OCI-LY1 (cell line): ENCODE results near the gene MTM1.

Source experiments
- H2AFZ ChIP-seq: fragments of 200-600 bp; sonication (generic), shearing (Covaris generic); 2 replicates; pipeline ENCODE4 v1.6.0; 2014; ENCODE audit warnings: antibody characterized with exemption, mild to moderate bottlenecking, low read length
- H3F3A ChIP-seq: fragments of 200-600 bp; sonication (generic), shearing (Covaris generic); 2 replicates; pipeline ENCODE4 v1.6.0; 2014; ENCODE audit warnings: mild to moderate bottlenecking, antibody characterized with exemption, low read length, moderate library complexity; ENCODE audit not compliant: insufficient read depth
- H3K27ac ChIP-seq: fragments of 200-600 bp; sonication (generic); 2 replicates; pipeline ENCODE4 v1.5.1; 2014; ENCODE audit warnings: low read length, mixed run types, mild to moderate bottlenecking, low read depth; ENCODE audit not compliant: poor library complexity, severe bottlenecking
- H3K27me3 ChIP-seq: fragments of 200-600 bp; sonication (generic); 2 replicates; pipeline ENCODE4 v1.6.0; 2014; ENCODE audit warnings: antibody characterized with exemption, mild to moderate bottlenecking, low read length, moderate library complexity; ENCODE audit not compliant: insufficient read depth
- H3K36me3 ChIP-seq: fragments of 200-600 bp; sonication (generic); 2 replicates; pipeline ENCODE4 v1.6.1; 2014; ENCODE audit warnings: mild to moderate bottlenecking, antibody characterized with exemption, low read length, moderate library complexity, mixed read lengths; ENCODE audit not compliant: insufficient read depth
- H3K4me1 ChIP-seq: fragments of 200-600 bp; sonication (generic); 2 replicates; pipeline ENCODE4 v1.5.1; 2014; ENCODE audit warnings: mild to moderate bottlenecking, low read length, moderate library complexity; ENCODE audit not compliant: insufficient read depth, severe bottlenecking
- H3K4me2 ChIP-seq: fragments of 200-600 bp; sonication (generic), shearing (Covaris generic); 2 replicates; pipeline ENCODE4 v1.6.1; 2014; ENCODE audit warnings: low read length
- H3K4me3 ChIP-seq: fragments of 200-600 bp; sonication (generic); 2 replicates; pipeline ENCODE4 v1.5.1; 2014; ENCODE audit warnings: low read length, low read depth, mild to moderate bottlenecking, mixed read lengths; ENCODE audit not compliant: poor library complexity, severe bottlenecking
- H3K79me2 ChIP-seq: fragments of 200-600 bp; shearing (Covaris generic); 2 replicates; pipeline ENCODE4 v1.6.1; 2016; ENCODE audit warnings: mixed run types, low read length, mixed read lengths; ENCODE audit not compliant: insufficient read depth
- H3K9ac ChIP-seq: fragments of 200-600 bp; sonication (generic), shearing (Covaris generic); 2 replicates; pipeline ENCODE4 v1.6.1; 2014; ENCODE audit warnings: mild to moderate bottlenecking, low read length, mixed read lengths
- H3K9me2 ChIP-seq: fragments of 200-600 bp; sonication (generic), shearing (Covaris generic); 2 replicates; pipeline ENCODE4 v1.6.1; 2014; ENCODE audit warnings: low read depth, mild to moderate bottlenecking, low read length, mixed read lengths
- H3K9me3 ChIP-seq: fragments of 200-600 bp; shearing (Covaris generic); 2 replicates; pipeline ENCODE4 v1.6.1; 2014; ENCODE audit warnings: low read length, mixed read lengths
- H4K20me1 ChIP-seq: fragments of 200-600 bp; sonication (generic), shearing (Covaris generic); 2 replicates; pipeline ENCODE4 v1.6.0; 2016; ENCODE audit warnings: mild to moderate bottlenecking, low read length; ENCODE audit not compliant: insufficient read depth
- EZH2 ChIP-seq: fragments of 200-600 bp; sonication (generic), shearing (Covaris generic); IDR thresholded peaks from 2 replicates; pipeline ENCODE4 v1.8.0; 2017; ENCODE audit warnings: borderline replicate concordance, mixed run types, mild to moderate bottlenecking, antibody characterized with exemption, low read length, moderate library complexity, mixed read lengths
- TF ChIP-seq, protein P1 (sequence below): fragments of 200-600 bp; sonication (generic), shearing (Covaris generic); IDR thresholded peaks from 2 replicates; pipeline ENCODE4 v1.5.1; 2017; ENCODE audit warnings: mild to moderate bottlenecking, antibody characterized with exemption, low read length, moderate library complexity, mixed read lengths

MTM1 gene

GRCh38 chrX:150664290-150664689, 95.9 kb downstream of the MTM1 start:
- Histone ChIP-seq H4K20me1 (no peaks in the 10 kb centered on the region), H3K79me2 (no peaks in the 10 kb centered on the region), H3F3A (no peaks in the 10 kb centered on the region), H3K4me3 (no peak overlapping the region), H3K9me3 (no peaks in the 10 kb centered on the region), H3K4me1 (no peaks in the 10 kb centered on the region), H3K9me2 (no peaks in the 10 kb centered on the region), H3K9ac (no peak overlapping the region), H3K27me3 (no peaks in the 10 kb centered on the region), H3K27ac (no peak overlapping the region), H3K36me3 (no peaks in the 10 kb centered on the region), H3K4me2 (no peak overlapping the region), H2AFZ (no peak overlapping the region)
- TF ChIP-seq EZH2 = no peak
- TF ChIP-seq, protein P1, sequence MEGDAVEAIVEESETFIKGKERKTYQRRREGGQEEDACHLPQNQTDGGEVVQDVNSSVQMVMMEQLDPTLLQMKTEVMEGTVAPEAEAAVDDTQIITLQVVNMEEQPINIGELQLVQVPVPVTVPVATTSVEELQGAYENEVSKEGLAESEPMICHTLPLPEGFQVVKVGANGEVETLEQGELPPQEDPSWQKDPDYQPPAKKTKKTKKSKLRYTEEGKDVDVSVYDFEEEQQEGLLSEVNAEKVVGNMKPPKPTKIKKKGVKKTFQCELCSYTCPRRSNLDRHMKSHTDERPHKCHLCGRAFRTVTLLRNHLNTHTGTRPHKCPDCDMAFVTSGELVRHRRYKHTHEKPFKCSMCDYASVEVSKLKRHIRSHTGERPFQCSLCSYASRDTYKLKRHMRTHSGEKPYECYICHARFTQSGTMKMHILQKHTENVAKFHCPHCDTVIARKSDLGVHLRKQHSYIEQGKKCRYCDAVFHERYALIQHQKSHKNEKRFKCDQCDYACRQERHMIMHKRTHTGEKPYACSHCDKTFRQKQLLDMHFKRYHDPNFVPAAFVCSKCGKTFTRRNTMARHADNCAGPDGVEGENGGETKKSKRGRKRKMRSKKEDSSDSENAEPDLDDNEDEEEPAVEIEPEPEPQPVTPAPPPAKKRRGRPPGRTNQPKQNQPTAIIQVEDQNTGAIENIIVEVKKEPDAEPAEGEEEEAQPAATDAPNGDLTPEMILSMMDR = no peak

GRCh38 chrX:150676221-150676620, 107.8 kb downstream of the MTM1 start:
- Histone ChIP-seq H3K27ac (no peak overlapping the region), H3K27me3 (no peaks in the 10 kb centered on the region), H2AFZ (no peak overlapping the region), H3K79me2 (no peaks in the 10 kb centered on the region), H3K4me1 (no peaks in the 10 kb centered on the region), H3K9ac (no peak overlapping the region), H3K36me3 (no peaks in the 10 kb centered on the region), H3K9me3 (no peaks in the 10 kb centered on the region), H3F3A (no peaks in the 10 kb centered on the region), H3K9me2 (no peaks in the 10 kb centered on the region), H4K20me1 (no peaks in the 10 kb centered on the region), H3K4me2 (no peak overlapping the region), H3K4me3 (no peak overlapping the region)
- TF ChIP-seq EZH2 = no peak
- TF ChIP-seq, protein P1 = no peak

DNA sequence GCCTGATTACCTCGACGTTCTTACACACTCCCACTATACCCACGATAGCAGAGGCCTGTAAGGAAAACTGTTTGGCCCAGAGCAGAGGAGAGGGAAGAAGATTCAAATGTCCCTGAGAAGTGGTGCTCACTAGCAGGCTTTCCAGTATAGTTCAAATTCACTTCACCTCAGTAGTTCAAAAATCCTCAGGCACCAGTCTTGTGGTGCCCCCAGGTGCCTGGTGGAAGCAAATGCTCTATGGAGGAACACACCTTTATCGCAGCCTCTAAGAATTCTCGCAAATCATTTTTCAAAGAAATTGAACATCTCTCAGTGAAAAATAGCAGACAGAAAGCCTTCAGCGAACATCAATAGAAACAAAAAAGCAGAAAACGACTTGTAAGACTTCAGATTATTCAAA, 112.6 kb downstream of the MTM1 start:
- Histone ChIP-seq H3F3A (no peaks in the 10 kb centered on the region), H3K27ac (no peak overlapping the region), H3K4me3 (no peak overlapping the region), H3K36me3 (no peaks in the 10 kb centered on the region), H2AFZ (no peak overlapping the region), H3K4me1 (no peaks in the 10 kb centered on the region), H3K79me2 (no peaks in the 10 kb centered on the region), H3K9me3 (no peaks in the 10 kb centered on the region), H3K27me3 (no peaks in the 10 kb centered on the region), H3K9me2 (no peaks in the 10 kb centered on the region), H4K20me1 (no peaks in the 10 kb centered on the region), H3K9ac (no peak overlapping the region), H3K4me2 (no peak overlapping the region)
- TF ChIP-seq, protein P1 = peak; percentile 55
- TF ChIP-seq EZH2 = no peak
